IMR-90 (cell line): ENCODE results near the gene TMEM219. TPM values are rescaled to one million over a fixed set of nuclear protein-coding genes. Genes with fewer than 3 reads are reported as not detected.

Source experiments
- ATAC-seq: fragments of 200-7000 bp; cut with Tn5 transposase; 2 replicates; pipeline ENCODE4 v1.9.1; 2020; ENCODE audit warnings: low read depth, mild to moderate bottlenecking, moderate library complexity
- BruUV-seq: library from RNA; stranded (reverse); fragments of 400-500 nt; replicated peaks from 2 replicates; lab custom pipeline; 2021; lab: Mats Ljungman, UMichigan
- CTCF ChIA-PET: fragments of 300-600 bp; formaldehyde crosslinking; extraction: SDS; loops from one replicate; lab custom pipeline; 2021; ENCODE audit warnings: antibody characterized with exemption; lab: Yijun Ruan, JAX
- POLR2A ChIA-PET: fragments of 300-600 bp; sonication (Branson Sonifier 250); formaldehyde crosslinking; loops from one replicate; lab custom pipeline; 2022; ENCODE audit warnings: antibody characterized with exemption; ENCODE audit not compliant: unreplicated experiment; lab: Charles Lee
- DNase-seq: peaks from one replicate; pipeline ENCODE4 v3.0.0; 2013
- H2AFZ ChIP-seq: replicated peaks from 2 replicates; pipeline ENCODE3; 2013; ENCODE audit warnings: low read length, mild to moderate bottlenecking; ENCODE audit not compliant: poor library complexity
- H2AK5ac ChIP-seq: 2 replicates; pipeline ENCODE4 v1.6.1; 2013; ENCODE audit warnings: low read depth, low read length, inconsistent platforms
- H2AK9ac ChIP-seq: replicated peaks from 2 replicates; pipeline ENCODE3; 2013; ENCODE audit warnings: mild to moderate bottlenecking, low read depth, low read length, moderate library complexity; ENCODE audit not compliant: poor library complexity
- H2BK120ac ChIP-seq: 2 replicates; pipeline ENCODE4 v1.6.1; 2013; ENCODE audit warnings: low read depth, low read length, inconsistent platforms
- H2BK15ac ChIP-seq: 3 replicates; pipeline ENCODE4 v1.6.1; 2013; ENCODE audit warnings: low read depth, low read length, inconsistent platforms
- H2BK20ac ChIP-seq: 2 replicates; pipeline ENCODE4 v1.6.1; 2013; ENCODE audit warnings: low read depth, mild to moderate bottlenecking, inconsistent platforms, low read length, moderate library complexity
- H2BK5ac ChIP-seq: 2 replicates; pipeline ENCODE4 v1.6.1; 2013; ENCODE audit warnings: mild to moderate bottlenecking, low read depth, low read length, inconsistent platforms; ENCODE audit not compliant: poor library complexity, severe bottlenecking
- H3K14ac ChIP-seq: replicated peaks from 2 replicates; pipeline ENCODE4 v1.6.1; 2013; ENCODE audit warnings: low read depth, low read length, inconsistent platforms
- H3K18ac ChIP-seq: 2 replicates; pipeline ENCODE4 v1.6.1; 2013; ENCODE audit warnings: low read depth, low read length, control low read depth
- H3K23ac ChIP-seq: 2 replicates; pipeline ENCODE4 v1.6.1; 2013; ENCODE audit warnings: low read depth, low read length, inconsistent platforms
- H3K27ac ChIP-seq: 2 replicates; pipeline ENCODE4 v1.5.1; 2013; ENCODE audit warnings: mild to moderate bottlenecking, control low read depth, low read length; ENCODE audit not compliant: insufficient read depth
- H3K27me3 ChIP-seq: 2 replicates; pipeline ENCODE4 v1.6.1; 2013; ENCODE audit warnings: low read length; ENCODE audit not compliant: control insufficient read depth, insufficient read depth
- H3K36me3 ChIP-seq: 2 replicates; pipeline ENCODE4 v1.6.1; 2013; ENCODE audit warnings: low read length, mixed read lengths; ENCODE audit not compliant: control insufficient read depth, insufficient read depth
- H3K4ac ChIP-seq: 2 replicates; pipeline ENCODE4 v1.6.1; 2013; ENCODE audit warnings: low read depth, low read length, inconsistent platforms
- H3K4me1 ChIP-seq: 2 replicates; pipeline ENCODE4 v1.6.1; 2013; ENCODE audit warnings: low read length, mixed read lengths; ENCODE audit not compliant: control insufficient read depth, insufficient read depth
- H3K4me2 ChIP-seq: 2 replicates; pipeline ENCODE4 v1.6.1; 2013; ENCODE audit warnings: low read depth, mild to moderate bottlenecking, control low read depth, low read length, moderate library complexity
- H3K4me3 ChIP-seq: 2 replicates; pipeline ENCODE4 v1.5.1; 2013; ENCODE audit warnings: low read depth, mild to moderate bottlenecking, control low read depth, low read length, moderate library complexity; ENCODE audit not compliant: insufficient read depth
- H3K56ac ChIP-seq: 2 replicates; pipeline ENCODE4 v1.6.1; 2013; ENCODE audit warnings: low read length, inconsistent platforms; ENCODE audit not compliant: insufficient read depth; ENCODE audit errors: extremely low read depth
- H3K79me1 ChIP-seq, 2 experiments: 2 replicates each; pipeline ENCODE4 v1.6.1; 2013; ENCODE audit warnings: low read length in 2 of 2, inconsistent platforms in 1 of 2, low read depth in 1 of 2
- H3K9ac ChIP-seq: 2 replicates; pipeline ENCODE4 v1.6.1; 2013; ENCODE audit warnings: low read depth, low read length, control low read depth
- H3K9me1 ChIP-seq: 2 replicates; pipeline ENCODE4 v1.6.1; 2013; ENCODE audit warnings: low read length, inconsistent platforms; ENCODE audit not compliant: insufficient read depth
- H3K9me3 ChIP-seq: 2 replicates; pipeline ENCODE4 v1.6.1; 2013; ENCODE audit warnings: low read length; ENCODE audit not compliant: control insufficient read depth, insufficient read depth
- H4K20me1 ChIP-seq: 2 replicates; pipeline ENCODE4 v1.6.1; 2013; ENCODE audit warnings: low read length, inconsistent platforms; ENCODE audit not compliant: insufficient read depth
- H4K5ac ChIP-seq: 2 replicates; pipeline ENCODE4 v1.6.1; 2013; ENCODE audit warnings: mild to moderate bottlenecking, low read depth, low read length, control low read depth
- H4K8ac ChIP-seq, 2 experiments: 2 replicates each; pipeline ENCODE4 v1.6.1; 2013; ENCODE audit warnings: low read depth in 2 of 2, low read length in 2 of 2, control low read depth in 1 of 2, inconsistent platforms in 1 of 2
- H4K91ac ChIP-seq: 2 replicates; pipeline ENCODE4 v1.6.1; 2013; ENCODE audit warnings: low read depth, low read length, inconsistent platforms; ENCODE audit not compliant: insufficient read depth
- MAZ ChIP-seq: IDR thresholded peaks from 2 replicates; pipeline ENCODE4 v1.6.1; 2012; ENCODE audit warnings: low read depth, mild to moderate bottlenecking, low read length, improper control_type of control experiment, moderate library complexity, borderline replicate concordance
- NFE2L2 ChIP-seq: fragments of 150-350 bp; IDR thresholded peaks from 2 replicates; pipeline ENCODE4 v1.6.1; 2016; ENCODE audit warnings: low read depth, mild to moderate bottlenecking, low read length
- RFX5 ChIP-seq: IDR thresholded peaks from 2 replicates; pipeline ENCODE4 v1.8.0; 2012; ENCODE audit warnings: low read depth, mild to moderate bottlenecking, low read length, moderate library complexity
- WGBS, 2 experiments: methylation state at CpG; one replicate each; pipeline versions ENCODE4 v1.1.5 to v1.1.7; 2013; ENCODE audit warnings: missing lambda C conversion rate in 2 of 2; ENCODE audit not compliant: insufficient read length in 1 of 2; ENCODE audit errors: extremely low coverage in 2 of 2; 5-methylcytosine and 5-hydroxymethylcytosine counted together
- dilution Hi-C: fragments of 300-500 bp; cut with HindIII; formaldehyde crosslinking; loops from one replicate; pipeline ENCODE4 v1.14.3; 2018; ENCODE audit warnings: low sequenced_read_pairs; ENCODE audit not compliant: unreplicated experiment
- in situ Hi-C: fragments of 300-500 bp; cut with MboI; formaldehyde crosslinking; loops from 3 replicates; pipeline ENCODE4 v1.14.3; 2019; ENCODE audit warnings: low sequenced_read_pairs, inconsistent platforms, mixed read lengths
- intact Hi-C: fragments of 100-400 bp; cut with micrococcal nuclease; formaldehyde crosslinking; loops from 2 replicates; pipeline ENCODE4 v1.10.0; 2022
- polyA plus RNA-seq, 3 experiments: library from polyadenylated mRNA; depleted of rRNA; stranded (reverse); fragments of >200 nt; gene quantifications; 2 replicates each; pipeline ENCODE4 v1.2.3, GENCODE V29; 2012; ENCODE audit warnings: low replicate concordance in 1 of 3
- total RNA-seq: library from RNA; depleted of rRNA; stranded (reverse); fragments of >200 nt; gene quantifications from 2 replicates; pipeline ENCODE4 v1.2.3, GENCODE V29; 2012

TMEM219 gene
- total and polyA plus RNA-seq, 2 of the 4 experiments (the other 2 are of a cell fraction): 47.0 to 95.3 TPM

- Histone ChIP-seq H3K23ac (peak overlapping the region; percentile 17; the same call in 1 of the 2 replicates), H3K27me3 (no peaks in the 10 kb centered on the region), H3K4me2 (no peak overlapping the region), H3K9ac (no peak overlapping the region), H2AK9ac (no peak overlapping the region), H3K4ac (no peak overlapping the region), H3K56ac (no peak overlapping the region), H2BK15ac (no peak overlapping the region), H3K14ac (no peak overlapping the region), H3K4me3 (no peak overlapping the region), H4K20me1 (peaks cover 44% of the 10 kb centered on the region), H3K27ac (no peak overlapping the region), H4K5ac (no peak overlapping the region), H3K9me1 (peaks cover 28% of the 10 kb centered on the region), H3K18ac (no peak overlapping the region), H4K91ac (no peak overlapping the region), H3K4me1 (peaks cover 13% of the 10 kb centered on the region; the same call in 1 of the 2 replicates), H4K8ac (no peak overlapping the region), H3K79me1 (peaks cover 11 to 67% of the 10 kb centered on the region in 2 experiments), H3K36me3 (peaks cover 36% of the 10 kb centered on the region), H2BK120ac (no peak overlapping the region), H2AK5ac (no peak overlapping the region), H2BK5ac (no peak overlapping the region), H3K9me3 (no peaks in the 10 kb centered on the region), H2AFZ (no peak overlapping the region), H2BK20ac (no peak overlapping the region)
- BruUV-seq: no TSS peak
- intact Hi-C loops (no loop called here), dilution Hi-C loops (no loop called here), in situ Hi-C loops (no loop called here)
- TF ChIP-seq MAZ (no peak), NFE2L2 (no peak), RFX5 (no peak)
- ChIA-PET CTCF (no interaction called here), POLR2A (no interaction called here)
- ATAC-seq (no peak), DNase-seq (no peak)
- 88% methylated on average over 5 of the region's 9 CpGs; no CpG with 5 or more reads in 1 of the 2 experiments for WGBS, 2 experiments
These were observed 15.4 kb downstream of the TMEM219 start for GRCh38 chr16:29977063-29977825.
